Measurements from ENCODE around the gene SLC51A. TPM values are rescaled to one million over a fixed set of nuclear protein-coding genes. Genes with fewer than 3 reads are reported as not detected.

SLC51A gene
- total RNA-seq, 2 donors from 2014 or later, result not detected

DNA sequence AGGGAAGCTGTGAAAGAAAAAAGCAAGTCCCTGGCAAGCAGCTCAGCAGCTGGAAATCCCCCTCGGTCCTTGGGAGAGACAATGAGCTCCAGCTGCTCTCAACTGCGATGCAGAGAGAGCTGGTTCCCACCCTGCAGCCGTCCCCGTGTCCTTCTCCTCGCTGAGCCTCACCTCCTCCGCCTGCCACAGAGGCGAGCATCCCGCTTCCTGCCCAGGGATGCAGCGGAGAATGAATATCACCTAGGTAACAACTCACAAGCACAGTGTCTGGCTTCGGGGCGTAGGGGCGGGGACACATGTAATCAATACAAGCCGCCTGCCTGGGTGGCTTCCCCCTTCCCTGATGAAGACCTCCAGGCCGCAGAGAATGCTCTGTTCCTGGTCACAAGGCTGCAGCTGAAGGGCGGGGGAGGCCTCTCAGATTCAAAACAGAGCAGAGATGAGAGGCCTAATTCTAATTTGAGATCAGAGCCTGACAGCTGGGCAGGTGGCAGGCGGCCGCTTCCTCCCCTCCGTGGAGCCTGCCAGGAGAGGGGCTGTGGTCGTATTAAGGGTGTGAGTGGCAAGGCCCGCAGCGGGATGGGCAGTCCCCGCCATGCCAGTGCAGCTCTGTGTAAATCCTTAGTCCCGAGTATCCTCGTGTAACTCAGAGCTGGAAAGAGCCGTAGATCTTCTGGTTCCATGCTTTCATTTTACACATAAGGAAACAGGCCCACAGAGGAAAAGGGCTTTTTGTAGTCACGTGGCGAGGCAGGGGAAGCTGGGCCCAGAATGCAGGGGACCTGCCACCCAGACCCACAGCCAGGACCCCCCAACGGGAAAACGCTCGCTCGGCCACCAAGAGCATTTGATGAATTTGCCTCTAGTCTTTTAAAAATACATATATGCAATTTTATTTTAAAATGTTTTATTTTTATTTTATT lies 29.4 kb upstream of the SLC51A start:
- no peak for ATAC-seq
- Mint-ChIP-seq H3K9me3 (no peaks in the 10 kb centered on the region), H3K36me3 (no peaks in the 10 kb centered on the region), H3K27ac (peak overlapping the region in 1 of 2 donors; percentile 22)
- DNase-seq (ENCODE audit: low spot score in 2 of 2), result no peak

GRCh38 chr3:196189566-196190347 lies 26.6 kb upstream of the SLC51A start:
- H3K36me3 Mint-ChIP-seq, result no peaks in the 10 kb centered on the region
- DNase-seq (ENCODE audit: low spot score in 2 of 2), result no peak
- ATAC-seq, result no peak
- no peaks in the 10 kb centered on the region for H3K9me3 Mint-ChIP-seq
- H3K27ac Mint-ChIP-seq, result no peak overlapping the region

- Mint-ChIP-seq H3K36me3 (no peaks in the 10 kb centered on the region), H3K27ac (peak overlapping the region; percentile 90 to 99), H3K9me3 (no peaks in the 10 kb centered on the region)
- DNase-seq (ENCODE audit: low spot score in 2 of 2) (peak in 1 of 2 donors; percentile 40), ATAC-seq (peak; percentile 40 to 65)
These were observed 24.3 kb upstream of the SLC51A start for GRCh38 chr3:196192036-196192523.

GRCh38 chr3:196192524-196193051 lies 23.7 kb upstream of the SLC51A start:
- peak in 1 of 2 donors; percentile 25 for ATAC-seq
- H3K9me3 Mint-ChIP-seq, result no peaks in the 10 kb centered on the region
- H3K27ac Mint-ChIP-seq, result peak overlapping the region; percentile 90 to 99
- H3K36me3 Mint-ChIP-seq, result no peaks in the 10 kb centered on the region
- DNase-seq (ENCODE audit: low spot score in 2 of 2), result no peak

DNA sequence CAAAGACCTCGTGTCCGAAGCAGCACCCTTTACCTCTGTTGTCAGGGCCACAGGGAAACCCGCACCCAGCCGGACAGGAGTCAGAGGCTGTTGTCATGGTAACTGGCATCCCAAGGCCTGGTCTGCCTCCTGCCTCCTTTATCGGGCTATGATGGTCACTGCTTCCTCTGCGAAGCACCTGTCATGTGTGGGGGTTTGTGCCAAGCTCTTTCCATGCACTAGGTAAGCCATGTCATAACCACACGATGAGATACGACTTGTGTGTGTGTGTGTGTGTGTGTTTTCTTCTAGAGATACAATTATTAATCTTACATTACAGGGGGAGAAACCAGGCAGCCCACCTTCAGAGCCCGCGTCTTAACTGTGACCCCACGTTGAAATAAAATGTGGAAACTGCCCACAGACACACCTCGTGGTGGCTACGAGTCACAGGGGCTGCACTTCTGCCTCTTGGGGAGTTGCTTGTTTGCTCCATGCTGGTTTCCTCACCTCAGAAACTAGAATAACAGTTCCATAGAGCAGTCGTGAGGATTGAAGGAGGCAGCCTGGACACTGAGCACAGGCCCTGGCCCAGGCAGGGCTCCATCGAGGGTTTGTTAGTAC lies 23.1 kb upstream of the SLC51A start:
- Mint-ChIP-seq H3K27ac (peak overlapping the region; percentile 90 to 99), H3K36me3 (no peaks in the 10 kb centered on the region), H3K9me3 (no peaks in the 10 kb centered on the region)
- no peak for DNase-seq (ENCODE audit: low spot score in 2 of 2)
- ATAC-seq, result peak in 1 of 2 donors; percentile 25

DNA sequence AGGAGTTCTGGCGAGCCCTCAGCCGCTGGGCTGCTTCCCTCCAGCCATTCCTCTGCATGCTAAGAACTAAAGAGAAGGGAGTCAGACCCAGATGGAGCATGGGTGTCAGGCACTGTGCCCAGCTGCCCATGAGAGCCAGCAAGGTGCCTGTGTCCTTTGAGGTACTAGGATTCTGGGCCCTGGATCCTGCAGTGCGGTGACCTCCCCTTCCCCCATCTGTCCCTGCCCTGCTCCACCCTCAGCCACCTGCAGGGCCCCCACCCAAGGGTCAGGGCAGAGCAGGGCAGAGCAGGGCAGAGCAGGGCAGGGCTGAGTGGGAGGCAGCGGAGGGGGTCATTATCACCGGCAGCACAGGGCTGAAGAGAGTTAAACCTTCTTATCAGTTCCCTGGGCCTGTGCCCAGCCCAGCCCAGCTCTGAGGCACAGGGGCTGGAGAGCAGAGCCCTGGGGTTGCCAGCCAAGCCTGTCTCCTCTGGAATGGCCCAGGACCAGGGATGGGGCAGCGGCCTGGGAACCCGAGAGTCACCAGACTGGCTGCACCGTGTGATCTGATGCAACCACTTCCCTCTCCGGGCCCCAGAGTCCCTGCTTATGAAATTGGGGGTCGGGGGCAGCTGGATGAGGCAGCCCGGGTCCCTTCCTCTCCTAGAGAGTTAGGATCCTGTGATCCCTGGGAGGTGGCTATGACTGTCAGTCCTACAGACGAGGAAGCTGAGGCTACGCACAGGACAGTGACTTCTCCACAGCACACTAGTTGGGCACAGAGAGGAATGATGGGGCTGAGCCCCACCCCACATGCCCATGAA lies 22.4 kb upstream of the SLC51A start:
- DNase-seq (ENCODE audit: low spot score in 2 of 2) (no peak), ATAC-seq (no peak)
- no peaks in the 10 kb centered on the region for H3K36me3 Mint-ChIP-seq

DNA sequence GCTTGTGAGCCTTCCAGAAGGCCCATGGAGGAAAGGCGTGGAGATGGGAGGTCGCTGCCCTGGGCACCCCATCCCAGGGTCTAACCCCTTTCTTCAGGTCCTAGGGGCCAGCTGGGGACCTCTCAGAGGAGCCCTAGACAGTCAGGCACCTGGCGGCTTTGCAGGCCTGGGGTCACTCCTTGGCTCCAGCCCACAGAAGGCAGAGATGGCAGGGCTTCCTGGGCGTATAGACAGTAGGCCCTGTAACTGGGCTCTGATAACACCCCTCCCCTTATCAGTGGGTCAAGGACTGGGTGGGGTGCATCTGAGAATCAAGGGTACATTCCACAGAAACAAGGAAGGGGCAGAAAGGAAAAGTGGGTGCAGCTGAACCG lies 21.8 kb upstream of the SLC51A start:
- Mint-ChIP-seq H3K9me3 (no peaks in the 10 kb centered on the region), H3K27ac (peak overlapping the region; percentile 29 to 82), H3K36me3 (no peaks in the 10 kb centered on the region)
- DNase-seq (ENCODE audit: low spot score in 2 of 2) (no peak), ATAC-seq (no peak)

More for the DNA sequence above, 22.4 kb upstream of the SLC51A start:
- peak overlapping the region in 1 of 2 donors; percentile 90 for H3K27ac Mint-ChIP-seq
- H3K9me3 Mint-ChIP-seq, result no peaks in the 10 kb centered on the region

DNA sequence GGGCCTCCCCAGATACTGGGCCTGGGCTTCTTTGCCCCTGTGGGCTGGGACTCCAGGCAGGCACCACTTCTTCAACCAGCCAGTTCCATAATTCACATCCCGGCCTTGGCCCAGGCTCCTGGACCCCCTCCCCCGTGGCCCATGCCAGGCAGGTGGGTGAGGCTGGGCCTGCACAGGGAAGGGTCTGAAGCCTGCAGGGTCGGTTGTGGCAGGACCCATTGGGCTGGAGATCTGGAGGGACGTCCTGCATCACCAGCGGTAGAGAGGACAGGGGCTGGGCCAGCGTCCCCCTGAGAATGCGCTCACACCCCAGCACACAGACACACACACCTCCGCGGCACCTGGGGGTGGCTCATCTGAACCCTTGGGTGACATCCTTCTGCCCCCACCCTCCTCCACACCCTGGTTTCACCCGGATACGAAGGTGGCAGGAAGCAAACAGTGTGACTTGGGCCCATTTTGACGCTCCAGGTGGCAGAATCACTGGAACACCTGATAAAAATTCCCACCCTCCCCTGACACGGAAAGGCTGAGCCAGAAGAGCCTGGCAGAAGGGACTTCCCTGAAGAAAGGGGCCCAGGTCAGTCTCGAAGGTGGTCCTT lies 20.6 kb upstream of the SLC51A start:
- Mint-ChIP-seq H3K27ac (peak overlapping the region in 1 of 2 donors; percentile 29), H3K36me3 (no peaks in the 10 kb centered on the region), H3K9me3 (no peaks in the 10 kb centered on the region)
- DNase-seq (ENCODE audit: low spot score in 2 of 2) (no peak), ATAC-seq (no peak)

- H3K27ac Mint-ChIP-seq, result no peak overlapping the region
- ATAC-seq (no peak), DNase-seq (ENCODE audit: low spot score in 2 of 2) (no peak)
- H3K9me3 Mint-ChIP-seq, result no peaks in the 10 kb centered on the region
- H3K36me3 Mint-ChIP-seq, result no peaks in the 10 kb centered on the region
These were observed 18.8 kb upstream of the SLC51A start for GRCh38 chr3:196197524-196197923.

- no peaks in the 10 kb centered on the region for H3K36me3 Mint-ChIP-seq
- no peaks in the 10 kb centered on the region for H3K9me3 Mint-ChIP-seq
- H3K27ac Mint-ChIP-seq, result no peak overlapping the region
- ATAC-seq, result no peak
- DNase-seq (ENCODE audit: low spot score in 2 of 2), result no peak
These were observed 18.2 kb upstream of the SLC51A start for GRCh38 chr3:196198081-196198675.

DNA sequence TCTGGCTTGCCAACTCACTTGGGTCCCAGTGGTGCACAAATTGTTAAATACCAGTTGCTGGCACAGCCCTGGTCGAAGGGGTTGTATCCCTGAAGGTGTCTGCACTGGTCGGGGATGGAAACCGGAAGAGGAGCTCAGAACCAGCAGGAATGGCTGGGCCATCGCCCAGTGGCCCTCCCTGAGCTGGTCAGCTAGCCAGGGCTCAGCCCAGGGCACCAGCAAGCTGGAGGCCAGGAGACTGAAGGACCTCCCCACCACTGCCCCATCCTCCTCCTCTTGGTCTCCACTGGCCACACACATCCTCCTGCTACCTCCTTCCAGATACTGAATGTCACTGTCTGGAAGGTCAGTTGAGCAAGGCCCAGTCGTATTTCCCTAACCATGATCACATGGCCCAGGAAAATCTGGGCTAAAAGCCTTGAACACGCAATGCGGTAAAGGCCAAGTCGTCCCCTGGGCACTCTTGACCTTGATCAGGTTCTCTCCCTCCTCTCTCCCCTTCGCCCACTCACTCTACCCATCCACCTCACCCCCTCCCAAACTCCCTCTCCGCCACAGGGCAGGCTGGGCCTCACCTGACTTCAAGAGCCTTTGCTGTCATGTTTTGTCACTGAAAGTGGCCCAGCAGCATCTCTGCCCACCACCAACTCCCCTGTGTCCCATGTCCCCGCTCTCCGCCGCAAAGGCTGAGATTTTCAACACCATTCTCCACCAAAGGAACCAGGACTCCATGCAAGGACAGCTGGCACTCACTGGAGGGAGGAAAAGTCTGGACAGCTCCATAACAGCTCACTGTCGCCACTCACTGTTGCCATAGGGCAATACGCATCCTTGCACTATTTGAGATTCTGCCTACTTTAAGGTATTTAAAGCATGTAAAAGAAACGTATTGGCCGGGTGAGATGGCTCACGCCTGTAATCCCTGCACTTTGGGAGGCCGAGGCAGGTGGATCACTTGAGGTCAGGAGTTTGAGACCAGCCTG lies 17.3 kb upstream of the SLC51A start:
- ATAC-seq (no peak), DNase-seq (ENCODE audit: low spot score in 2 of 2) (no peak)
- Mint-ChIP-seq H3K36me3 (no peaks in the 10 kb centered on the region), H3K27ac (no peak overlapping the region), H3K9me3 (no peaks in the 10 kb centered on the region)

DNA sequence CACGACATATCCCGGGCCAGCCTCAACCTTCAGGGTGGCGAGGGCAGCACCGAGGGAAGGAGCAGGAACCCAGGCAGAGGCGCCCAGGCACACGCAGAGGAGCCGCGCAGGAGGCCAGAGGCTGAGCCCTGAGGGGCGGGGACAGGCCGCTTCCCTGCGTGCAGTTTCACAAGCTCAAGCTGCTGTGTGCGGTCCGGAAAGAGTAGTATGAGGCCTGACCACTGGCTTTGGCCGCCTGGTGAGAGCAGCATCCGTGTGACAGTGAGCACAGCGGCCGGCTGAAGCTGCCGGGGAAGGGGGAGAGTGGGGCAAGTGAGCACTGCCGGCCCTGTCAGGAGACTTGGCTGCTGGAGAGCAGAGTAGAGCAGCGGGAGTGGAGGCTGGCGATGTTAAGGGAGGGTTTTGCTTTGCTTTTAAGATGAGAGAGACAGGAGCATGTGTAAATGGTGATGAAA lies 13.8 kb upstream of the SLC51A start:
- ATAC-seq, result no peak
- H3K36me3 Mint-ChIP-seq, result no peaks in the 10 kb centered on the region
- no peak overlapping the region for H3K27ac Mint-ChIP-seq
- H3K9me3 Mint-ChIP-seq, result peaks cover 0 to 4% of the 10 kb centered on the region in 2 donors
- DNase-seq (ENCODE audit: low spot score in 2 of 2), result no peak

GRCh38 chr3:196203846-196204245 lies 12.5 kb upstream of the SLC51A start:
- no peak overlapping the region for H3K27ac Mint-ChIP-seq
- no peaks in the 10 kb centered on the region for H3K36me3 Mint-ChIP-seq
- ATAC-seq (no peak), DNase-seq (ENCODE audit: low spot score in 2 of 2) (no peak)
- H3K9me3 Mint-ChIP-seq, result peaks cover 0 to 4% of the 10 kb centered on the region in 2 donors
